ENCODE measurements around the gene FBXO42.

- TF ChIP-seq EP300 (IDR thresholded peaks at IDR 0.05) (no peak), POLR2AphosphoS5 (IDR thresholded peaks at IDR 0.05) (no peak), POLR2A (IDR thresholded peaks at IDR 0.05; ENCODE audit: low read depth) (no peak), CTCF (IDR thresholded peaks at IDR 0.05) (no peak)
Observed at GRCh38 chr1:16348414-16349182, 3.7 kb downstream of the FBXO42 start.

Data from esophagus muscularis mucosa (tissue), 4 donors.